ENCODE results near the gene TMEM182.

The TMEM182 gene

GRCh38 chr2:102798181-102798580 is 36.4 kb downstream of the TMEM182 start:
- in situ Hi-C loops (cut with HindIII; ENCODE audit: low sequenced_read_pairs), result no loop called here

- in situ Hi-C loops (cut with HindIII; ENCODE audit: low sequenced_read_pairs), result no loop called here
Observed at GRCh38 chr2:102801098-102801718, 39.4 kb downstream of the TMEM182 start.

- in situ Hi-C loops (cut with HindIII; ENCODE audit: low sequenced_read_pairs), result no loop called here
Observed at GRCh38 chr2:102801858-102802699, 40.2 kb downstream of the TMEM182 start.

GRCh38 chr2:102803041-102803896 is 41.4 kb downstream of the TMEM182 start:
- in situ Hi-C loops (cut with HindIII; ENCODE audit: low sequenced_read_pairs), result no loop called here

- in situ Hi-C loops (cut with HindIII; ENCODE audit: low sequenced_read_pairs), result no loop called here
Observed at GRCh38 chr2:102803897-102804217, 42.0 kb downstream of the TMEM182 start.

GRCh38 chr2:102806250-102806837 is 44.5 kb downstream of the TMEM182 start:
- in situ Hi-C loops (cut with HindIII; ENCODE audit: low sequenced_read_pairs), result loop anchor here (5.0 kb wide), 1 partner anchor 54 kb away; no protein-coding TSS in a partner anchor

GRCh38 chr2:102809291-102810189 is 47.7 kb downstream of the TMEM182 start:
- in situ Hi-C loops (cut with HindIII; ENCODE audit: low sequenced_read_pairs), result loop anchor here (5.0 kb wide), 1 partner anchor 57 kb away; no protein-coding TSS in a partner anchor

GRCh38 chr2:102815285-102815684 is 53.5 kb downstream of the TMEM182 start:
- in situ Hi-C loops (cut with HindIII; ENCODE audit: low sequenced_read_pairs), result no loop called here

GRCh38 chr2:102826904-102827303 is 65.1 kb downstream of the TMEM182 start:
- in situ Hi-C loops (cut with HindIII; ENCODE audit: low sequenced_read_pairs), result no loop called here

- in situ Hi-C loops (cut with HindIII; ENCODE audit: low sequenced_read_pairs), result no loop called here
Observed at GRCh38 chr2:102832789-102833188, 71.0 kb downstream of the TMEM182 start.

- in situ Hi-C loops (cut with HindIII; ENCODE audit: low sequenced_read_pairs), result no loop called here
Observed at GRCh38 chr2:102834523-102835273, 72.9 kb downstream of the TMEM182 start.

- in situ Hi-C loops (cut with HindIII; ENCODE audit: low sequenced_read_pairs), result no loop called here
Observed at GRCh38 chr2:102837626-102838198, 75.9 kb downstream of the TMEM182 start.

- in situ Hi-C loops (cut with HindIII; ENCODE audit: low sequenced_read_pairs), result no loop called here
Observed at GRCh38 chr2:102839668-102840388, 78.0 kb downstream of the TMEM182 start.

GRCh38 chr2:102841107-102841840 is 79.4 kb downstream of the TMEM182 start:
- in situ Hi-C loops (cut with HindIII; ENCODE audit: low sequenced_read_pairs), result no loop called here

- in situ Hi-C loops (cut with HindIII; ENCODE audit: low sequenced_read_pairs), result no loop called here
Observed at GRCh38 chr2:102843764-102844443, 82.1 kb downstream of the TMEM182 start.

GRCh38 chr2:102844911-102845310 is 83.1 kb downstream of the TMEM182 start:
- in situ Hi-C loops (cut with HindIII; ENCODE audit: low sequenced_read_pairs), result no loop called here

GRCh38 chr2:102848366-102848839 is 86.6 kb downstream of the TMEM182 start:
- in situ Hi-C loops (cut with HindIII; ENCODE audit: low sequenced_read_pairs), result no loop called here

Measured in endothelial cell of hepatic sinusoid (primary cell).